Germinal center (tissue), 1 donor: ENCODE results near the gene ITSN1.

Source experiments
- DNase-seq: peaks from one replicate; pipeline ENCODE4 v3.0.0; 2012; ENCODE audit warnings: mixed read lengths, low spot score

The ITSN1 gene

GRCh38 chr21:33813832-33814365 is 171.6 kb downstream of the ITSN1 start:
- DNase-seq = no peak

GRCh38 chr21:33815143-33815707 is 172.9 kb downstream of the ITSN1 start:
- no peak for DNase-seq

- DNase-seq = no peak
These were observed 173.9 kb downstream of the ITSN1 start for GRCh38 chr21:33816174-33816573.

- no peak for DNase-seq
These were observed 174.8 kb downstream of the ITSN1 start for GRCh38 chr21:33817138-33817537.

DNA sequence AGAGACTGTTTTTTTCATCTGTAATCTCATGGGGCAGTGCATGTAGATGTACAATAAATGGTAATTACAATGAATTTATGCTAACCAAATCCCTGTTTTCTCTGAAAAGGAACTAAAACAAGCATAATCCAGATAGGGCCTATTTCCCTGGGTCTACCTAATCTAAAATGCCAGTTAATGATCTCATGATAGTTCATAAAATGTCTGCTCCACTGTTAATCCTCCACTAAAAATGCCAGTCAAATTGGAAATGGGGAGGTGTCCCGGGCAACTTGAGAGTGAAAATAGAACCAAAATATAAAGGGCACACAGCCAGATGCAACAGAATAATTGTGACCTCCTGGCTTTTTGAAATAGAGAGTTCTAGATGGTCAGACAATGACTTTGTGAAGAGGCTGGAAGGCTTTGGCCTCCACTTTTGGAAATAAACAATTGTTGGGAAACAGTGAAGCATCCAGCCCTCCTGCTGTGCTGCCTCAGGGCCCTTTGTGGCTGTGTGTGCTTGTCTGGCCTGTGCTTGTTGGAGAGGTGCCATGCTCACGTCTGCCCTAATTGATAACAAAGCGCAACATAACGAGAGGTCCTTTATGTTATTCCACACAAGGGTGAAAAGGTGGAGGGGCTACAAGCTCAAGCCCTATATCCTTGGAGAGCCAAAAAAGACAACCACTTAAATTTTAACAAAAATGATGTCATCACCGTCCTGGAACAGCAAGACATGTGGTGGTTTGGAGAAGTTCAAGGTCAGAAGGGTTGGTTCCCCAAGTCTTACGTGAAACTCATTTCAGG is 175.6 kb downstream of the ITSN1 start:
- DNase-seq = no peak

DNA sequence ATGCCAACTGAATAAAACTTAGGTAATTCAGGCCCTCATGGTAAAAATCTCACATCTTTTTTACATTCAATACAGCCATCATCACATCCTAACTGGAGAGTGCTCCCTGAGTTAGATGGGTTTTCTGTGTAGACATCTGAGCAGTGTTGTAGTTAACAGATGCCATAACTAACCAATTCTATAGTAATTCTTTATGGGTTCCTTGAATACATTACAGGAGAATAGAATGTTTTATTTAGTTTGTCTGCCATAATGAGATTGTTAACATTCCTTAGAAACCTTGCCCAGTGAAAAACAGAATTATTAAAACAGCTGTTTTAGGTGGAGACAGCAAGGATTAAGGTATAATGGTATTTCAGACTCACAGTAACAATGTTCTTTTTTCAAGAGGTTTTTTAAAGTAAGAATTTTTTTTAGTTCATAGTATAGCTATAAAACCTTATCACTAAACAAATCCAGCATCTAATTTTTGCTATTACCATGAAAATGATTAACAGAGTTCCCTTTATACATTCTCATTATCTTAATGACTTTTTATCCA is 178.0 kb downstream of the ITSN1 start:
- DNase-seq = no peak

- DNase-seq = no peak
These were observed 178.5 kb downstream of the ITSN1 start for GRCh38 chr21:33820798-33821197.

GRCh38 chr21:33821503-33822322 is 179.4 kb downstream of the ITSN1 start:
- DNase-seq = no peak

DNA sequence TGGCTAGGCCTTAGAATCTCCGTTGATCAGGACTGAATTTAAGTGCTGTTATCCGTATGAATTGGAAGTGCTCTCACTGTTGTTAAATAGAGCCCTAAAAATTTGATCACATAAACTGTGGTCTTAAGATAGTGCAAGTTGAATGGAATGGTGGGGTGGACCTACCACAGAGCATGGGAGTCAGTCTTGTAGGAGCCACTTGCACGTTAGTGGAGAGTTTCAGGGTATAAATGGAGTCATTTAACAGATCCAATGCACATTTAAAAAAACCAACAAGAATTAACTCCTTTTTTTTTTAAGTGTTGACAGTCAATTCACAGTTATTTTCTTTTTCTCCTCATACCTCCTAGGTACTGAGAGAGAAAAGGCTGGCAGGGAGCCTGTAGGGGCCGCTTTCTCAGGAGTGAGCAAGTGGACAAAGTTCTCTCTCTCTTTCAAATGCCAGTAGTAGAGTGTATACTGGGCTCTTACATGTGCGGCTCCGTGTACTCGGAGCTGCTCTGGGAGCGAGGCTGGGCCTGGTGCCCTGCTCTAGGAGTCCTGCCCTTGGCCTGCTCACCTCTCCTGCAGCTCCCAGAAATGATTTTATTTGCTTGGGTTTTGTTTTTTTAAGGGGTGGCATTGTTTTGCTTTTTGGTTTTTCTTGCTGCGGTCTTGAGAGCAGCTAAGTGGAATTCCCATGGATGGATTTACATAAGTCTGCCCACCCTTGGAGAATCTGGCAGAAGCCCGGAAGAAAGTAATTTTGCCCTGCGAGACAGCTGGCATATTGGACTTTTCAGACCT is 182.0 kb downstream of the ITSN1 start:
- DNase-seq = no peak

DNA sequence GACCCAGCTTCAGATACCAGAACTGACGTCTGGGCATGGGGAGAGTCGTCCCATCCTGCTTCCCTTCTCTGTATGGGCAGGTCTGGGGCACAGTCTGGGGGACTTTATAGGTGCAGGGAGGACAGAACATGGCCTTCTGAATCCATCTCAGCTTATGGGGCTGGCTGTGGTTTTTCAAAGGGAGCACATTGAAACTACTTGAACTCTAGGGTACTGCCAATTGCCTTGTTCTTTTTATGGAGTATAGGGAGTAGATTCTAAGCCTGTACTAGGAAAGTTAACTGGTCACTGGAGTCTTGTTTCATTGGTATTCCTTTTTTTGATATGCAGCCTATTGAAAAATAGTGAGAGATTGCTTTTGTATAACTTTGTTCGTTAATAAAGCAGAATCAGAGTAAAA is 183.1 kb downstream of the ITSN1 start:
- DNase-seq = no peak

GRCh38 chr21:33825915-33826314 is 183.6 kb downstream of the ITSN1 start:
- DNase-seq = no peak

DNA sequence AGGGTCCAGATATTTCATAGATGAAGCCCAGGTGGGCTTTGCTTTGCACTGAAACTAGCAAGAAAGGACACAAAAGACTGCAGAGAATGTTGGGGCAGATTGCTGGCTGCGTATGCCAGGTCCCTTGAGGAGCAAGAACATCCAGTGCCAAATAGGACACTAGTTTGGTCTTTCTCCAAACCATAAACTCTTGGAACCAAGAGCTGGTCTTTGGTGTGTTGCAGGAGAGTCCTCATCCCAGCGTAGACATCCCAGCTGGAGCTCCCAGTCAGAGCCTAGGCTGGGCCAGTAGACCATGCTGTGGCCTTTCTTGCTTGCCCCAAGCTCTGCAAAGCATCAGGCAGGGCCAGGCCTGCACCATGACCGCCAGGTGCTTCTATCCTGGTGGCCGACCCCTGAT is 185.8 kb downstream of the ITSN1 start:
- DNase-seq = no peak

- DNase-seq = no peak
These were observed 186.3 kb downstream of the ITSN1 start for GRCh38 chr21:33828577-33828976.

GRCh38 chr21:33829844-33830243 is 187.5 kb downstream of the ITSN1 start:
- DNase-seq = no peak

DNA sequence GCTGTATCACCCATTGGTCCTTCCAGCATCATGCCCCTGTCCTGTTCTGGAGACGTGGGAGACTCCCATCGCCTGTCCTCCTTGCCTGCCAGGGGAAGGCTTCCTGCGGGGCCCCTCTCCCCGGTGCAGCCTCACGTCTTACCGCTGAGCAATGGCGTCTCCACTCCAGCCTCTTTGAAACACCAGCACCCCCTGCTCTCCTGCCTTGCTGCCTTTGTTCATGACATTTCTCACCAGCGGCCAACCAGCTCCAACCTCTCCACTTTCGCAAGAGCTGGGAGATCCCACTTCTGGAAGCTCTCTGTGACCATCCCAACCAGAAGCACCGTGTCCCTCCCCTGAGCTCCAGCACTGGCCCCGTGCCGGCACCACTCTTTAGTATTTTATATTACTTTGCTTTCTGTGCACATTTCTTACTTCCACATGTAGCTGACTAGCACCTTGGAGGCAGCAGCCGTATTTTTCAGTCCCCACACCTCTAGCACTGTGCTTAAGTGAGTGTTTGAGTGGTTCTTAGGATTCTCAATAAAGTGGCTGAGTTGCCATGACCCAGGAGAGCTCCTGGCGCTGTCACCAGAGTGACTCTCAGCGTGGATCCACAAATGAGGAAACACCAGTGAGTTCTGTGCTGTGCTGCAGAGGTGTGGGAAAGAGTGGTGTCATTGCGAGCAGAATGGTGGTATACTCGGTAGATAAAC is 189.8 kb downstream of the ITSN1 start:
- DNase-seq = no peak

- DNase-seq = no peak
These were observed 192.7 kb downstream of the ITSN1 start for GRCh38 chr21:33834801-33835500.

DNA sequence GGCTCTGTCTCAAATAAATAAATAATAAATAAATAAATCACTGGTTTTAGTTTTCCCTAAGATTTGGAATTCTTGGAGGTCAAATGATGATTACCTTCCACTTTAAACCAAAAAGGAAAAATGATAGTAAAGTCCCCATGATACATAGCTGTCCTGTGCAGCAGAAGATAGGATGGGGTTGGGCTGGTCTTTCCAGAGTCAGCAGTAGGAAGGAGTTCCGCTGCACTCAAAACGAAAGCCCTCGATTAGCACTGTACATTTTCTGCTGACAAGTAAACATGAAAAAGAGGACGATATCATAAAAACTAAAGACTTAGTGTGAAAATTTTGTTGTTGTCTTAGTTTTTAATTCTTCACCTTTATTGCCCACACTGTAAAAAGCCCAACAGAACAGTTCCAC is 193.6 kb downstream of the ITSN1 start:
- DNase-seq = no peak

GRCh38 chr21:33836408-33836807 is 194.1 kb downstream of the ITSN1 start:
- DNase-seq = no peak

DNA sequence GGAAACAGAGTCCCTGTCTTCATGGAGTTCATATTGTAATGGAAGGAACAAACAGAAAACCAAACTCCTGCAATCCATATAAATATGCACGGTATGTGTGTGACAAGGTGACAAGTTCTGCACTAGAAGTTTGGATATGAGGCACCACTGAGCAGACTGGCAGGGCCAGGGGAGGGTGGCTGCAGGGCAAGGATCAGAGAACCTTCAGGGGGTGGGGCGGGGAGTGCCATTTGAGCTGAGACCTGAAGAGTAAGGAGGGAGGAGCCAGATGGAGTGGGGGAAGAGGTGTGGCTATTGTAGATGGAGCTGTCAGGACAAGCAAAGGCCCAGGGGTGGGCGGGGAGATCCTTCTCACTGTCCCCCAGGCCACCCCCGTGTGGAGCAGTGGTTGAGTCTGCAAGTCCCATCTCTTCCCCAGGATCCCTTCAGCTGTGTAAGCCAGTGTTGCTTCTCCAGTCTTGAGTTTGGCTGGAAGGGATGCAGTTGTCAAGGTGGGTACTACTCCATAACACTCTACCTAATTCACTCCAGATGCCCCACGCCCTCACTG is 196.9 kb downstream of the ITSN1 start:
- no peak for DNase-seq

GRCh38 chr21:33839806-33840205 is 197.5 kb downstream of the ITSN1 start:
- no peak for DNase-seq
